DND-41 (cell line): ENCODE measurements around the gene MRPL4.

Source experiments
- CTCF ChIP-seq: IDR thresholded peaks from 2 replicates; pipeline ENCODE4 v1.5.1; 2012; ENCODE audit warnings: borderline replicate concordance, low read length, moderate library complexity, mild to moderate bottlenecking; ENCODE audit not compliant: poor library complexity, severe bottlenecking; ENCODE audit errors: extremely low read depth
- EZH2 ChIP-seq: IDR thresholded peaks from 3 replicates; pipeline ENCODE4 v1.6.1; 2012; ENCODE audit warnings: borderline replicate concordance, low read depth, mild to moderate bottlenecking, moderate library complexity, low read length, inconsistent platforms; ENCODE audit not compliant: severe bottlenecking

DNA sequence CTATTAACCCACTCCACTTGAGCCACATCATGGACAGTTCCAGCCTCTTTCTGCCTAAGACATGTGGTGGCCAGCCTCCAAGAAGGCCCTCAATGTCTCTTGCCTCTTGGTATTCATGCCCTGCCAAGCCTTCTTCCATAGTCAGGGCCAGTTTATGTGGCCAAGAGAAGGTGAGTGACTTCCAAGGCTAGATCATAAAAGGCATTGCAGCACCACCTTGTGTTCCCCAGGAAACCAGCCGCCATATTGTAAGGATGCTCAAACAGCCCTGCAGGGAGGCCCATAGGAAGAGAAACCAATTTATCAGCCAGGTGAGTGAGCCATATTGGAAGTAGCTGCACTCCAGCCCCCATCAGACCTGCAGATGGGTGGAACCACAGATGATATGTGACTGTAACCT is 45.0 kb upstream of the MRPL4 start:
- no peak for TF ChIP-seq CTCF
- TF ChIP-seq EZH2, result no peak
